Muscle layer of duodenum (tissue), 2 donors: Measurements from ENCODE around the gene PALLD.
"Not testable (repeated sequence)": the region's sequence is repeated elsewhere in the genome, so short reads cannot be mapped to it uniquely, and the experiment has no call there.

Experiments
- H3K27ac ChIP-seq: one replicate; pipeline ENCODE4 v1.7.0; 2013; ENCODE audit warnings: mild to moderate bottlenecking, low read length
- H3K27me3 ChIP-seq: one replicate; pipeline ENCODE4 v1.7.0; 2013; ENCODE audit warnings: low read depth, mild to moderate bottlenecking, control low read depth, low read length
- H3K36me3 ChIP-seq, 2 donors: one replicate each; pipeline ENCODE4 v1.7.0; 2013; ENCODE audit warnings: low read length in 2 of 2, control low read depth in 1 of 2, mild to moderate bottlenecking in 1 of 2; ENCODE audit not compliant: insufficient read depth in 2 of 2, control insufficient read depth in 1 of 2
- H3K4me1 ChIP-seq, 2 donors: one replicate each; pipeline ENCODE4 v1.7.0; 2013; ENCODE audit warnings: low read length in 2 of 2, mild to moderate bottlenecking in 2 of 2, control low read depth in 1 of 2, moderate library complexity in 1 of 2; ENCODE audit not compliant: insufficient read depth in 2 of 2, control insufficient read depth in 1 of 2
- H3K4me3 ChIP-seq, 2 donors: one replicate each; pipeline ENCODE4 v1.7.0; 2013; ENCODE audit warnings: low read length in 2 of 2, low read depth in 1 of 2, mild to moderate bottlenecking in 1 of 2
- H3K9me3 ChIP-seq, 2 donors: one replicate each; pipeline ENCODE4 v1.7.0; 2013; ENCODE audit warnings: low read length in 2 of 2, control low read depth in 1 of 2, mild to moderate bottlenecking in 1 of 2; ENCODE audit not compliant: control insufficient read depth in 1 of 2
- donor health status: healthy.

PALLD gene

GRCh38 chr4:168701061-168701460 is 204.2 kb downstream of the PALLD start:
- Histone ChIP-seq H3K27me3 (no peaks in the 10 kb centered on the region), H3K4me1 (no peaks in the 10 kb centered on the region), H3K27ac (no peak overlapping the region), H3K36me3 (no peaks in the 10 kb centered on the region), H3K4me3 (no peak overlapping the region), H3K9me3 (no peaks in the 10 kb centered on the region)

GRCh38 chr4:168702581-168703087 is 205.8 kb downstream of the PALLD start:
- not testable (repeated sequence) for H3K27me3 ChIP-seq, H3K36me3 ChIP-seq, H3K4me3 ChIP-seq, H3K27ac ChIP-seq, H3K4me1 ChIP-seq, H3K9me3 ChIP-seq

- Histone ChIP-seq H3K9me3 (no peaks in the 10 kb centered on the region), H3K27ac (no peak overlapping the region), H3K36me3 (no peaks in the 10 kb centered on the region), H3K4me1 (no peaks in the 10 kb centered on the region), H3K27me3 (no peaks in the 10 kb centered on the region), H3K4me3 (no peak overlapping the region)
Observed at GRCh38 chr4:168705121-168705520, 208.3 kb downstream of the PALLD start.

GRCh38 chr4:168707205-168707604 is 210.4 kb downstream of the PALLD start:
- no peaks in the 10 kb centered on the region for H3K9me3 ChIP-seq
- no peak overlapping the region for H3K4me3 ChIP-seq
- H3K36me3 ChIP-seq: no peaks in the 10 kb centered on the region
- no peak overlapping the region for H3K27ac ChIP-seq
- no peaks in the 10 kb centered on the region for H3K27me3 ChIP-seq
- H3K4me1 ChIP-seq: peaks cover 0 to 7% of the 10 kb centered on the region in 2 donors

GRCh38 chr4:168708108-168708507 is 211.3 kb downstream of the PALLD start:
- Histone ChIP-seq H3K4me1 (peaks cover 0 to 7% of the 10 kb centered on the region in 2 donors), H3K27ac (no peak overlapping the region), H3K36me3 (no peaks in the 10 kb centered on the region), H3K4me3 (no peak overlapping the region), H3K27me3 (no peaks in the 10 kb centered on the region), H3K9me3 (no peaks in the 10 kb centered on the region)

- no peaks in the 10 kb centered on the region for H3K27me3 ChIP-seq
- peaks cover 0 to 7% of the 10 kb centered on the region in 2 donors for H3K4me1 ChIP-seq
- H3K27ac ChIP-seq: no peak overlapping the region
- no peaks in the 10 kb centered on the region for H3K9me3 ChIP-seq
- no peak overlapping the region for H3K4me3 ChIP-seq
- no peaks in the 10 kb centered on the region for H3K36me3 ChIP-seq
Observed at GRCh38 chr4:168710353-168710946, 213.6 kb downstream of the PALLD start.

- no peaks in the 10 kb centered on the region for H3K27me3 ChIP-seq
- no peaks in the 10 kb centered on the region for H3K9me3 ChIP-seq
- H3K27ac ChIP-seq: peak overlapping the region; percentile 39
- H3K4me3 ChIP-seq: no peak overlapping the region
- peaks cover 0 to 7% of the 10 kb centered on the region in 2 donors for H3K4me1 ChIP-seq
- no peaks in the 10 kb centered on the region for H3K36me3 ChIP-seq
Observed at GRCh38 chr4:168711197-168712140, 214.6 kb downstream of the PALLD start.

GRCh38 chr4:168712316-168712890 is 215.6 kb downstream of the PALLD start:
- Histone ChIP-seq H3K9me3 (no peaks in the 10 kb centered on the region), H3K36me3 (no peaks in the 10 kb centered on the region), H3K4me1 (peaks cover 3 to 7% of the 10 kb centered on the region in 2 donors), H3K27me3 (no peaks in the 10 kb centered on the region), H3K4me3 (no peak overlapping the region), H3K27ac (peak overlapping the region; percentile 39)

- Histone ChIP-seq H3K36me3 (no peaks in the 10 kb centered on the region), H3K9me3 (no peaks in the 10 kb centered on the region), H3K4me3 (no peak overlapping the region), H3K27ac (no peak overlapping the region), H3K27me3 (no peaks in the 10 kb centered on the region), H3K4me1 (peaks cover 5 to 7% of the 10 kb centered on the region in 2 donors)
Observed at GRCh38 chr4:168713253-168713652, 216.4 kb downstream of the PALLD start.

- no peaks in the 10 kb centered on the region for H3K9me3 ChIP-seq
- H3K27ac ChIP-seq: peak overlapping the region; percentile 73
- H3K36me3 ChIP-seq: no peaks in the 10 kb centered on the region
Observed at GRCh38 chr4:168715896-168716295, 219.0 kb downstream of the PALLD start.

GRCh38 chr4:168716406-168717129 is 219.7 kb downstream of the PALLD start:
- H3K27ac ChIP-seq: peak overlapping the region; percentile 73
- no peaks in the 10 kb centered on the region for H3K9me3 ChIP-seq
- H3K4me3 ChIP-seq: no peak overlapping the region
- no peaks in the 10 kb centered on the region for H3K27me3 ChIP-seq
- H3K4me1 ChIP-seq: peaks cover under 1 to 5% of the 10 kb centered on the region in 2 donors
- H3K36me3 ChIP-seq: no peaks in the 10 kb centered on the region

More at GRCh38 chr4:168715896-168716295, 219.0 kb downstream of the PALLD start:
- Histone ChIP-seq H3K4me3 (no peak overlapping the region), H3K27me3 (no peaks in the 10 kb centered on the region), H3K4me1 (peaks cover 5 to 7% of the 10 kb centered on the region in 2 donors)
